ENCODE results near the gene BUD13. TPM values are rescaled to one million over a fixed set of nuclear protein-coding genes. Genes with fewer than 3 reads are reported as not detected.

The BUD13 gene
- total RNA-seq, 1 donor from 2014 or later, result 12.1 TPM

DNA sequence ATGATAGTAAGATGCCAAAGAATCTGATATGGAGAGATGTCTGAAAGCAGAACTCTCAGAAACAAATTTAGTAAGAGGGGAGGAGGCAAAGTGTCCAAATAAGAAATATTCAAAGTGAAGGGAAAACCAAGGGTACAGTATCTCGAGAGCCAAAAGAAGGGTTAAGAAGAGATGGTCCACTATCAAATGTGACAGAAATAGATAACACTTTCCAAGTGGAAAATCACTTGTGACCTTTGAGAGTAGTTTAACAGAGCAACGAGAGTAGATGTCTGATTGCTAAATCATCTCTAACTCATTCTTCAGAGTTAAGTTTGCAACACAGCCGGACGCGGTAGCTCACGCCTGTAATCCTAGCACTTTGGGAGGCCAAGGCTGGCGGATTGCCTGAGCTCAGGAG lies 4.3 kb upstream of the BUD13 start:
- no peaks in the 10 kb centered on the region for H3K36me3 ChIP-seq (ENCODE audit: control insufficient read depth, insufficient read depth, low read length)
- H3K4me3 ChIP-seq (ENCODE audit: low read depth, low read length), result no peak overlapping the region
- H3K27me3 ChIP-seq (ENCODE audit: control insufficient read depth, insufficient read depth, low read length), result no peaks in the 10 kb centered on the region
- TF ChIP-seq, protein P1, sequence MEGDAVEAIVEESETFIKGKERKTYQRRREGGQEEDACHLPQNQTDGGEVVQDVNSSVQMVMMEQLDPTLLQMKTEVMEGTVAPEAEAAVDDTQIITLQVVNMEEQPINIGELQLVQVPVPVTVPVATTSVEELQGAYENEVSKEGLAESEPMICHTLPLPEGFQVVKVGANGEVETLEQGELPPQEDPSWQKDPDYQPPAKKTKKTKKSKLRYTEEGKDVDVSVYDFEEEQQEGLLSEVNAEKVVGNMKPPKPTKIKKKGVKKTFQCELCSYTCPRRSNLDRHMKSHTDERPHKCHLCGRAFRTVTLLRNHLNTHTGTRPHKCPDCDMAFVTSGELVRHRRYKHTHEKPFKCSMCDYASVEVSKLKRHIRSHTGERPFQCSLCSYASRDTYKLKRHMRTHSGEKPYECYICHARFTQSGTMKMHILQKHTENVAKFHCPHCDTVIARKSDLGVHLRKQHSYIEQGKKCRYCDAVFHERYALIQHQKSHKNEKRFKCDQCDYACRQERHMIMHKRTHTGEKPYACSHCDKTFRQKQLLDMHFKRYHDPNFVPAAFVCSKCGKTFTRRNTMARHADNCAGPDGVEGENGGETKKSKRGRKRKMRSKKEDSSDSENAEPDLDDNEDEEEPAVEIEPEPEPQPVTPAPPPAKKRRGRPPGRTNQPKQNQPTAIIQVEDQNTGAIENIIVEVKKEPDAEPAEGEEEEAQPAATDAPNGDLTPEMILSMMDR (IDR thresholded peaks at IDR 0.05; ENCODE audit: insufficient read depth, low read length, poor library complexity, severe bottlenecking), result no peak
- DNase-seq (ENCODE audit: low read depth), result no peak

DNA sequence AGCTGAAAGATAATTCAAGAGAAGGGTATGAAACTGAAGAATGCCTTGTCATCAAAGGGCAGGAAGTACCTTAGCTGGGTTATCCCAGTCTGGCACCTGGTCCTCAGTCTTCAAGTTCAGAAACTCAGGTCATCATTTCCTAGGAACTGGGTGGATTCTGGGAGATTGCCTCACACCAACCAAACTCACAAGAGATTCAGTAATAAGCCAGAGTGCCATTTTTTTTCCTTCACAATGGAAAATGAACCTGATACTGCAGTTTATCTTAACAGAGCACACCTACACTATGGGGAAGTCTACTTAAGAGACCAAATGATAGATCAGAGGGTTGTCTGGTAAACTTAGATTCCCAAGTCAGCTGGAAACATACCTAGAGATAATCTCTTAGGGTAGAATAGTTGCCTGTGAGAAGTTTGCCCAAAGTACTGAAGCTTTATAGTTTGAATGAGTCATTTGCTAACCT lies 3.8 kb upstream of the BUD13 start:
- H3K36me3 ChIP-seq (ENCODE audit: control insufficient read depth, insufficient read depth, low read length), result no peaks in the 10 kb centered on the region
- TF ChIP-seq, protein P1 (IDR thresholded peaks at IDR 0.05; ENCODE audit: insufficient read depth, low read length, poor library complexity, severe bottlenecking), result no peak
- H3K4me3 ChIP-seq (ENCODE audit: low read depth, low read length), result no peak overlapping the region
- DNase-seq (ENCODE audit: low read depth), result no peak
- H3K27me3 ChIP-seq (ENCODE audit: control insufficient read depth, insufficient read depth, low read length), result no peaks in the 10 kb centered on the region

DNA sequence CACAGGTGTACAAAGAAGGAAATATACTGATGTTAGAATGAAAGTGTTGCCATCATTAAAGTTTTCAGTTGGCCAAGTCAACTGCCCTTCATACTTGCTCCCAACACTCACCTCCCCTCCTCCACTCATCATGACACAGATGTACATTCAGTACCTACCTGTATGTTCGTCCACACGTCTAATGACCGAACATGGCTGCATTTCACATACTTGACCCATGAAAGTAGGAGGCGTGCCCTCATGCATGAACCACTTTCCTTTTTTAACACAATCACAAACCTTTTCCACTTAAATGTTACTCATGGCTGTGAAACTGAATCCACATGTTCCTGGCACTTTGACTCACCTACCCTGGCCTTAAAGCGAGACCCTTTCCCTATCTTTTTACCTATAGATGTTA lies 3.2 kb upstream of the BUD13 start:
- H3K36me3 ChIP-seq (ENCODE audit: control insufficient read depth, insufficient read depth, low read length), result no peaks in the 10 kb centered on the region
- TF ChIP-seq, protein P1 (IDR thresholded peaks at IDR 0.05; ENCODE audit: insufficient read depth, low read length, poor library complexity, severe bottlenecking), result no peak
- no peak for DNase-seq (ENCODE audit: low read depth)
- no peak overlapping the region for H3K4me3 ChIP-seq (ENCODE audit: low read depth, low read length)
- no peaks in the 10 kb centered on the region for H3K27me3 ChIP-seq (ENCODE audit: control insufficient read depth, insufficient read depth, low read length)

DNA sequence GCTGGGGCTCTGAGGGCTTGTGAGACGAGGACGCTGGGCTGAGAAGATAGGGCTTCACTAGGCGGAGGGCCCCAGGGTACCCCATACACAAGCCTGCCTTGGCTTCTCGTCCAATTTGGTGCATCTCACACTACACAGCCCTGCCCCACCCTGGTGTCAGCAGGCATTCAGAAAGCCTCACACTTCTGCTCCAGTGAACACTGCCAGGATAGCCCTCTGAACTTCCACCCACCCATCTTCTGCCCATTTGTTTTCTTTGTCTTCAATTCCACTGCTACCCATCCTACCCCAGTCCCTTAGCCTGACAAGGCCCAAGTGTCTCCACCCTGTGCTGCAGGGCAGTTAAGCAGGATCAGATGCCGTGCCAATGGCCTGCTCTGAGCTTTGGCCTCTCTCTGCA lies 1.9 kb upstream of the BUD13 start:
- no peaks in the 10 kb centered on the region for H3K36me3 ChIP-seq (ENCODE audit: control insufficient read depth, insufficient read depth, low read length)
- DNase-seq (ENCODE audit: low read depth), result no peak
- no peak overlapping the region for H3K4me3 ChIP-seq (ENCODE audit: low read depth, low read length)
- no peaks in the 10 kb centered on the region for H3K27me3 ChIP-seq (ENCODE audit: control insufficient read depth, insufficient read depth, low read length)
- TF ChIP-seq, protein P1 (IDR thresholded peaks at IDR 0.05; ENCODE audit: insufficient read depth, low read length, poor library complexity, severe bottlenecking), result no peak

DNA sequence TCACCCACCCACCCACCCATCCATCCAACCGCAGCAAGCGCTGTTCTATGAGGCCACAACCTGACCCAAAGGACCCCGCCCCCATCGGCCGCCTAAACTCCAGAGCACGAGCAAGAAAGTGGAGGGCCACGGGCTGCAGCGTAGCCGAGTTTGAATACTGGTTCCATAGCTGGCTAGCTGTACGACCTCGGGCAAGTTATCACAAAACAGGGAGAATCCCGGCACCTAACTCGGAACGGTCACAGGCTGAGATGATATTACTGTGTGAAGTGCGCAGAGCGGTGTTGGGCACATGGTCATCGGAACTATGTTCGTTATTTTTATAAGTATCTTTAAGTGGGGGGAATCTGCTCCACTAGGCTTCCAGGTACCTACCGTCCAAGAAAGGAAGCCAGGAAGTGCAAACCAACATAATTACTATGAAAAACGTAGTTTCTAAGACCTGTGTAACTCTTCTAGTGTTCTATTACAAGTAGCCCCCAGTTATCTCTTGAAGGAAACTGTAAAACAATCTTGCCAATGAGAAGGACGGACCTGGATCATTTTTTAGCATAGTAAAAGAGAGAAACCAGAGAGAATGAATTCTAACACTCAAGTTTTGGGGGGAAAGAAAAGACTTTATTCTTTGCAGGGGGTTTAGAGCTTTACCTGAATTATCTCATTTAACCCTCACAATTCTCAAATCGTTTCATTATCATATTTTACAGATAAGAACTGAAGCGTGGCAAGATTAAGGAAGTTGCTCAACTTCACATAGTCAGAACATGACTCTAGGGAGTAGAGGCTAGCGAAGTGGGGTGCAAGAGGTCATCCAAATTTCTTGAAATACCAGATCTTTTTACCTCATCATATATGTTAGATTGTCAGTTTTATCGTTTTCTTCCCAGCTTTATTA lies 663 bp upstream of the BUD13 start:
- H3K36me3 ChIP-seq (ENCODE audit: control insufficient read depth, insufficient read depth, low read length), result no peaks in the 10 kb centered on the region
- H3K27me3 ChIP-seq (ENCODE audit: control insufficient read depth, insufficient read depth, low read length), result no peaks in the 10 kb centered on the region
- peak; percentile 10 for DNase-seq (ENCODE audit: low read depth)
- peak overlapping the region; percentile 90 for H3K4me3 ChIP-seq (ENCODE audit: low read depth, low read length)
- TF ChIP-seq, protein P1 (IDR thresholded peaks at IDR 0.05; ENCODE audit: insufficient read depth, low read length, poor library complexity, severe bottlenecking), result no peak

Measured in kidney epithelial cell (primary cell).